LHCN-M2 (cell line): ENCODE results near the gene PTPN4. TPM values are rescaled to one million over a fixed set of nuclear protein-coding genes. Genes with fewer than 3 reads are reported as not detected.
"Not testable (repeated sequence)": the region's sequence is repeated elsewhere in the genome, so short reads cannot be mapped to it uniquely, and the experiment has no call there.

ENCODE experiments used
- DNase-seq: peaks from one replicate; pipeline ENCODE4 v3.0.0-alpha.2; 2012; ENCODE audit warnings: low read depth
- total RNA-seq: library from RNA; depleted of rRNA; stranded (reverse); fragments of >200 nt; gene quantifications from 2 replicates; pipeline ENCODE4 v1.2.3, GENCODE V29; 2014

Gene PTPN4
- total RNA-seq, 1 experiment from 2014 or later: 17.5 TPM

DNA sequence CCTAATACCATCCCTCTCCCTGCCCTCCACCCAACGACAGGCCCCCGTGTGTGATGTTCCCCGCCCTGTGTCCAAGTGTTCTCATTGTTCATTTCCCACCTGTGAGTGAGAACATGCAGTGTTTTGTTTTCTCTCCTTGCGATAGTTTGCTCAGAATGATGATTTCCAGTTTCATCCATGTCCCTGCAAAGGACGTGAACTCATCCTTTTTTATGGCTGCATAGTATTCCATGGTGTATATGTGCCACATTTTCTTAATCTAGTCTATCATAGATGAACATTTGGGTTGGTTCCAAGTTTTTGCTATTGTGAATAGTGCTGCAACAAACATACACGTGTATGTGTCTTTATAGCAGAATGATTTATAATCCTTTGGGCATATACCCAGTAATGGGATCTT, 44.7 kb downstream of the PTPN4 start:
- DNase-seq: not testable (repeated sequence)

- DNase-seq: no peak
These were observed 48.9 kb downstream of the PTPN4 start for GRCh38 chr2:119808516-119809147.

DNA sequence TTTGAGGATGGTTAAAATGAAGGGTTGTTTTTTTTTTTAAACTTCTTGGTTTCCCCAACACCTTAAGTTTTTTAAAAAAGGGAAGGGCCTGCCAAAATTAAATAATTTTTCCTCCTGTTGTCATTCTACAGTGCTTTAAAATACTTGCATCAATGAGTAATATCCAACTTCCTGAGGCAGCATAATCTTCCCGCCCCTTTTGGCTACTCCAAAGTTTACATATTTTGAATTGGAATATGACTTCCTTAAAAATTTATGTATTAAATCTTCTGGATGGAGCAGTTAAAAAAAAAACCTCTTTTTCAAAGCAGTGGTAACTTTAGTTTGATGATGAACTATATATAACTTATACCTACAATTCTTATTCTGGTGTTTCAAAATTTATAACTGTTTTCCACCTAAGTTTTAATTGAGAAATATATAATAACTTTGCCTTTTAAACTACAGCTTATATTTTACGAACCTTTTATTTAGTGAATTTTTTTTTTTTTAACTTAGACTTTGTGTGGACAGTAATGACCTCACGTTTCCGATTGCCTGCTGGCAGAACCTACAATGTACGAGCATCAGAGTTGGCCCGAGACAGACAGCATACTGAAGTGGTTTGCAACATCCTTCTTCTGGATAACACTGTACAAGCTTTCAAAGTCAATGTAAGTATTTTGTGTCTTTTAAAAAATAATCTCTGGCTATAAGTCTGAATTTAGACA, 49.8 kb downstream of the PTPN4 start:
- peak; percentile 37 for DNase-seq

DNA sequence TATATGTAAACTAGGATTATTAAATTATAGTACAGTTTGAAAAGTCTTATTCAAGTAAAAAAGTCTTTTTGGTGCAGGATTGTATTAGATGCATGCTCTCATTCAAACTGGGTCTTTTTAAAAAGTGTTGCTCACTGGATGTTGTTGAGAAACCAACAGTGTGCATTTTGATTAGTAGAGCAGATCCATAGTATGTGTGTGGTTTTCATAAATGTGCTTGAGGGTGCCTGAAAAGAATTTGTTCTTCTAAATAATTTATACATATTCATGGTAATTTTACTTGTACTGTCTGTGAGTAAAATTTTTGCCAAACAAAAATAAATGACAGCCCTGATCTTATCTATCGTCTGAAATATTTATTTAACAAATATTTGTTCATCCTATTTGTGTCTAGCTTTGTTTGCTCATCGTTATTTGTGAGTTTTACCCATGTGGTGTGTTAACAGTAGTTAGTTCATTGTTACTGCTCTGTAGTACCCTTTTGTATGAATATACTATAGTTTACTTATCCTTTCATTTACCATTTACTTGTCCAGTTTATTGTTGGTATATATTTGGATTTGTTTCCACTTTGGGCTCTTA, 50.4 kb downstream of the PTPN4 start:
- no peak for DNase-seq

- DNase-seq: no peak
These were observed 54.5 kb downstream of the PTPN4 start for GRCh38 chr2:119814216-119814615.

DNA sequence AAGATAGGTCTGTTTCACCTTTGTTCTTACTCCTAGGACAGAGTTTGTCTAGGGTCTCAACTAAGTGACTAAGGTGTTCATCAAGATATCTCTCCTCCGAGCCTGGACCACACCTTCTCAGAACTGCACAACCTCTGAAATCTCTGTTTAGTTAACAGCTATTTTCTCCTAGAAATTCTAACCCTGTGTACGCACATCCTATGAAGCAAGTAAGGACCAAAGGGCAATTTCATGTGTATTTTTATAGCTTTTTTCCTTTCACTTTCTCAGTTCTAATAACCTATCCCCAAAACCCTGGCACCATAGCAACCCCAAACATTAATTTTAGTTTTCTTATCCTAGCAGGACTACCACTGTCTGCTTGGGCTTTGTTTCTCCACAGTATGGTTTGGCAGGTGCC, 59.1 kb downstream of the PTPN4 start:
- DNase-seq: no peak

- DNase-seq: no peak
These were observed 60.1 kb downstream of the PTPN4 start for GRCh38 chr2:119819846-119820245.

DNA sequence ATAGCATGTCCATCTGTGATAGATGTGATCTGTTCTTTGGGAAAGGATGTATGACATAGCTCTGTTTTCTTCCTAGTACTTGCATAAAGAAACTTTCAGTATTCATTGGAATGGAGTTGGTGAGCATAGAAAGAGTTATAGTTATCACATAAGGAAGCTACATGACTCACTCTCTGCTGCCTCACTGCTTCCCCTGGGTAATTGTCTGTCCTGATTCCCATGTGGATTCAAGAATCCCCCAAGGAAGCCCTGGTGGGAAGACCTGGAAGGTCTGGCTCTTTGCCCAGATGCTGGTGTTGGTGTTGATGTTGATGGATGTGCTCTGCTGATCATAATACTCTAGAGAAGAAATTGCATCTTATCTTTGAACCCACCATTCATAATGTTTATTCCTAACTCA, 60.6 kb downstream of the PTPN4 start:
- peak; percentile 91 for DNase-seq

- peak; percentile 56 for DNase-seq
These were observed 61.5 kb downstream of the PTPN4 start for GRCh38 chr2:119821266-119821665.

- peak; percentile 53 for DNase-seq
These were observed 64.1 kb downstream of the PTPN4 start for GRCh38 chr2:119823734-119824334.

DNA sequence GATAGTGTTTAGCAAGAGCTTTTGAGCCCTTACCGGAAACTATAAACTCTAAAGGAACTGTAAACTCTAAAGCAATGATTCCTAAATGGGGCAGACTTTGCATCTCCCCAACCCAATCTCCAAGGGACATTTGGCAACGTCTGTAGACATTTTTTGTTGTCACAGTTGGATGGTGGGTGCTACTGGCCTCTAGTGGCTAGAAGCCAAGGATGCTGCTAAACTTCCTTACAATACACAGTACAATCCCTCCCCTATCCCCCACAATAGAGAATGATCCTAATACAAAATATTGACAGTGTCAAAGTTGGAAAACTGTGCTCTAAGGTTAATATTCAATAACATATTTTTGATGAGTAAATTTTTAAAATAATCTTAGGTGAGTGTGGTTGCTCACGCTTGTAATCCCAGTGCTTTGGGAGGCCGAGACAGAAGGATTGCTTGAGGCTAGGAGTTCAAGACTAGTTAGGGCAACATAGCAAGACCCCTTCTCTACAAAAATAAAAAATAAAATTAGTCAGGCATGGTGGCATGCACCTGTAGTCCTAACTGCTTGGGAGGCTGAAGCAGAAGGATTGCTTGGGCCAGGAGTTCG, 66.7 kb downstream of the PTPN4 start:
- peak; percentile 48 for DNase-seq

- DNase-seq: peak; percentile 67
These were observed 68.3 kb downstream of the PTPN4 start for GRCh38 chr2:119827866-119828507.

DNA sequence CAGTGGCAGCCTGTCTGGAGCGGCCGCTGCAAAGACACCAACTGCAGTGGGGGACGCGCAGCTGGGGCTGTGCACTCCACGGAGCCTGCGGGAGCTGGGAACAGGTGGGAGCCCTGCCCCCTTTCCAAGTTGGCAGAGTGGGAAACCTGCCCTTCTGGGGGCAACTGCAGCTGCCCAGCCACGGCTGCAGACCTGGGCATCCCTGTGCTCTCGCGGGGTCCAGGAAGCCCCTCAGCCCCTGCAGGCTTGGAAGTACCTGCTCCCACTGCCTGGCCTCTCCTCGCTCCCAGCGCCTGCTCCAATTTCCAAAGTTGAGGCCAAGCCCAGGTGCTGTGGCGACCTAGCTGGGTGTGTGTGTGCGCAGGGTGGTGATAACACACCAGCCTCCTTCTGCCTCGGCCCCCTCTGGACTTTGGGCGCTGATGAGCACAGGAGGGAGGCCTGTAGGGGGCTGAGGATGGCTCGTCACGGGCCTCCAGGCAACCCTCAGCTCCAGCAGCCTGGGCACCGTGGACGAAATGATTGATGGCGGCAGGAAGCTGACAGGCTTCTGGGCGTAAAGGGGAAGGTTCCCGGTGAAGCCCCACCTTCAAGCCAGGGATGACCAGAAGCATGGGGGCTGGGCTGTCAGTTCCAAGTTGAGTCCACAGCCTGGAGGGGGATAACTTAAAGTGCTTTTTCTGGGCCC, 76.9 kb downstream of the PTPN4 start:
- DNase-seq: no peak

- no peak for DNase-seq
These were observed 77.6 kb downstream of the PTPN4 start for GRCh38 chr2:119837350-119837749.

DNA sequence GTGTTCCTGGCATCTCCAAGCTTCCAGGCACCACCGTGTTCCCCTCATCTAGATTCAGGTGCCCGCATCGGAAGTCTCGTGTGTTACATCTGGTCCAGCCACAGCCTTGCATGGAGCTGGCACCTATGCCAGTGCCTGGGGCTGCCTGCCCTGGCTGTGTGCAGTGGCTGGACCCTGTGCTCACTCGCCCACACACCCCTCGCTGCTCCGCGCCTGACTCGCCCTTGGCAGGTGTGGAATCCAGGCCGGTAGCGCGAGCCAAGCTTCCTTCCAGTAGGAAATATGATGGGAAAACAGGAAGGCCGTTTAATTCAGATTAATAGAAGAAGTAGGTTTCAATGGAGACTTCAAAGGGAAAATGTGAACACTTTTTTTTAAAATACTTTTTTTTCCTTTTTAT, 78.0 kb downstream of the PTPN4 start:
- DNase-seq: no peak

GRCh38 chr2:119838179-119838578, 78.5 kb downstream of the PTPN4 start:
- no peak for DNase-seq

- no peak for DNase-seq
These were observed 81.8 kb downstream of the PTPN4 start for GRCh38 chr2:119841550-119841949.

DNA sequence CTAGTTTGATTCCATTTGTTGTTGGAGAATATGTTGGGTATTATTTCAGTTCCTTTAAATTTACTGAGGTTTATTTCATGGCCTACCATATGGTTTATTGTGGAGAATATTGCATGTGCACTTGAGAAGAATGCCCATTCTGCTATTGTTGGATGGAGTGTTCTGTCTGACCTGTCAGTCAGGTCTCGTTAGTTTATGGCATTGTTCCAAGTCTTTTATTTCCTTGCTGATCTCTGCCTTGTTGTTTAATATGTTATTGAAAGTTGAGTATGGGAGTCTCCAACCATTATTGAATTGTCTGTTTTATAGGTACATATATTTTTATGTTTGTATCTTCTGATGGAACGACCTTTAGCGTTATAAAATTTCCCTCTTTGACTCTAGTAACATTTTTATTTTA, 86.3 kb downstream of the PTPN4 start:
- no peak for DNase-seq

GRCh38 chr2:119849838-119850565, 90.3 kb downstream of the PTPN4 start:
- no peak for DNase-seq

GRCh38 chr2:119852214-119852613, 92.5 kb downstream of the PTPN4 start:
- DNase-seq: no peak
